ENCODE results near the gene MCTS1.

The MCTS1 gene

GRCh38 chrX:120560842-120561633 lies 42.9 kb upstream of the MCTS1 start, which contains the start of gene CUL4B:
Gene CUL4B (minus strand): TSS chrX:120560962. CDS start chrX:120560638, 324 bp downstream.
- no peak for TF ChIP-seq CTCF (conservative IDR thresholded peaks at IDR 0.05; ENCODE audit: low read depth, low read length)
- Histone ChIP-seq H3K4me3 (IDR thresholded peaks at IDR 0.05; ENCODE audit: insufficient read depth, low read depth, low read length) (no peak within 1 kb of the TSS), H3K27me3 (ENCODE audit: insufficient read depth, low read depth) (no peaks in the 10 kb centered on the region), H3K79me2 (ENCODE audit: insufficient read depth, low read depth) (peaks cover 27% of the 10 kb centered on the region; the same call in 1 of the 2 replicates), H3K9ac (peak within 1 kb of the TSS; percentile 96), H4K20me1 (ENCODE audit: insufficient read depth) (no peaks in the 10 kb centered on the region), H2AFZ (ENCODE audit: low read depth) (peak within 1 kb of the TSS; percentile 71), H3K4me1 (ENCODE audit: low read depth, poor library complexity, severe bottlenecking) (peaks cover 19% of the 10 kb centered on the region), H3K4me2 (peak within 1 kb of the TSS; percentile 78), H3K36me3 (ENCODE audit: insufficient read depth) (no peaks in the 10 kb centered on the region), H3K27ac (peak within 1 kb of the TSS; percentile 96)

DNA sequence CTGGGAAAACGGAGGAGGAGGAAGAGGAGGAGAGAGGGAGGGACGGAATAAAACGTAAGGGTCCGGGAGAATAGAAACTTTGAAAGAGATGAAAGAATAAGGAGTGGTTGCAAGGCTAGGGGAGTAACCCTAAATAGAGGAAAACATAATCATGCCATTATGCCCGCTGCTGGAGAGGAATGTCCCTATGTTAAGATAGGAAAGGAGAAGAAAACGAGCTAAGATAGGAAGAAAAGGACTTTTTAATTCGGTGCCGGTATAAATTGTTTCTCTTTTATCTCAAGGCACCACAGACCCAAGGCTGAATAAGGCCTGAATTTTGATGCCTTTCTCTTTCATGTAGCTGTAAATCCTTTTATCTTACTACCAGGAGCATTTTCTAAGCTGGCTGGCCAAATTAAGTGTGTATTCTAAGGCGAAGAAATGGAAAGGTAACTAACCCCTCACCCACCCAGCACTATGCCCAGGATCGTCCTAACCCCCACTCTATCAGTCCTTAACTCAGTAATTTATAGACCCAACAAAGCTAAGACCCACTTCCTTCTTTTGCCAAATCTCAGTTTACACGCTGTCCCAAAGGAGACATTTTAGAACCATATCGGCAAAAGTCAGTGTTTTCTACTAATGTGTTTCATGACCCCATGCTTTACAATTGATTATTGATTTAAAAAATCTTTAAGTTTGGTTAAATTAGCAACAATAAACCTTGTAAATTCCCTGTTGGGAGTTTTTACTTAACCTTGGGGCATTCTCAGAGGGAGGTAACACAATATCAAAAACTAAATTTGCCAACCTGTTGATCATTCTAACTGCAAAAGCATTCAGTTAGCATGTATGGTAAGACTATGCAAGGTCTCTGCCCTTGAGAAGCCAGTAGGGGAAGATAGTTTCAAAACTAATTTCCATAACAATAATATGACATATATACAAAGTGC lies 42.0 kb upstream of the MCTS1 start:
- Histone ChIP-seq H3K4me3 (IDR thresholded peaks at IDR 0.05; ENCODE audit: insufficient read depth, low read depth, low read length) (no peak overlapping the region), H3K79me2 (ENCODE audit: insufficient read depth, low read depth) (peaks cover 26% of the 10 kb centered on the region; the same call in 1 of the 2 replicates), H3K4me1 (ENCODE audit: low read depth, poor library complexity, severe bottlenecking) (peaks cover 19% of the 10 kb centered on the region), H2AFZ (ENCODE audit: low read depth) (peak overlapping the region; percentile 66; the same call in 1 of the 2 replicates), H3K27me3 (ENCODE audit: insufficient read depth, low read depth) (no peaks in the 10 kb centered on the region), H3K4me2 (peak overlapping the region; percentile 78), H3K9ac (peak overlapping the region; percentile 96; the same call in 1 of the 2 replicates), H4K20me1 (ENCODE audit: insufficient read depth) (no peaks in the 10 kb centered on the region), H3K36me3 (ENCODE audit: insufficient read depth) (no peaks in the 10 kb centered on the region), H3K27ac (peak overlapping the region; percentile 96)
- TF ChIP-seq CTCF (conservative IDR thresholded peaks at IDR 0.05; ENCODE audit: low read depth, low read length): no peak

- no peaks in the 10 kb centered on the region for H3K36me3 ChIP-seq (ENCODE audit: insufficient read depth)
- no peak overlapping the region for H3K27ac ChIP-seq
- H3K4me1 ChIP-seq (ENCODE audit: low read depth, poor library complexity, severe bottlenecking): peaks cover 14% of the 10 kb centered on the region
- H3K4me2 ChIP-seq: no peak overlapping the region
- H3K9ac ChIP-seq: no peak overlapping the region
- no peaks in the 10 kb centered on the region for H4K20me1 ChIP-seq (ENCODE audit: insufficient read depth)
- H3K4me3 ChIP-seq (IDR thresholded peaks at IDR 0.05; ENCODE audit: insufficient read depth, low read depth, low read length): no peak overlapping the region
- H3K27me3 ChIP-seq (ENCODE audit: insufficient read depth, low read depth): no peaks in the 10 kb centered on the region
- H3K79me2 ChIP-seq (ENCODE audit: insufficient read depth, low read depth): peaks cover 19% of the 10 kb centered on the region; the same call in 1 of the 2 replicates
- no peak for TF ChIP-seq CTCF (conservative IDR thresholded peaks at IDR 0.05; ENCODE audit: low read depth, low read length)
- no peak overlapping the region for H2AFZ ChIP-seq (ENCODE audit: low read depth)
These were observed 41.4 kb upstream of the MCTS1 start for GRCh38 chrX:120562569-120562926.

GRCh38 chrX:120564925-120565324 lies 39.0 kb upstream of the MCTS1 start:
- Histone ChIP-seq H4K20me1 (ENCODE audit: insufficient read depth) (no peaks in the 10 kb centered on the region), H3K9ac (no peak overlapping the region), H3K27me3 (ENCODE audit: insufficient read depth, low read depth) (no peaks in the 10 kb centered on the region), H3K4me3 (IDR thresholded peaks at IDR 0.05; ENCODE audit: insufficient read depth, low read depth, low read length) (no peak overlapping the region), H3K36me3 (ENCODE audit: insufficient read depth) (no peaks in the 10 kb centered on the region), H3K27ac (no peak overlapping the region), H3K4me1 (ENCODE audit: low read depth, poor library complexity, severe bottlenecking) (peaks cover 6% of the 10 kb centered on the region), H3K79me2 (ENCODE audit: insufficient read depth, low read depth) (no peaks in the 10 kb centered on the region), H2AFZ (ENCODE audit: low read depth) (no peak overlapping the region), H3K4me2 (no peak overlapping the region)
- no peak for TF ChIP-seq CTCF (conservative IDR thresholded peaks at IDR 0.05; ENCODE audit: low read depth, low read length)

Data from KMS-11 (cell line).